ENCODE data around the gene PLS1.
A peak's percentile ranks its signal among the peaks of the same experiment; 100 is the strongest.
"Not testable (repeated sequence)": the region's sequence is repeated elsewhere in the genome, so short reads cannot be mapped to it uniquely, and the experiment has no call there.

The PLS1 gene

DNA sequence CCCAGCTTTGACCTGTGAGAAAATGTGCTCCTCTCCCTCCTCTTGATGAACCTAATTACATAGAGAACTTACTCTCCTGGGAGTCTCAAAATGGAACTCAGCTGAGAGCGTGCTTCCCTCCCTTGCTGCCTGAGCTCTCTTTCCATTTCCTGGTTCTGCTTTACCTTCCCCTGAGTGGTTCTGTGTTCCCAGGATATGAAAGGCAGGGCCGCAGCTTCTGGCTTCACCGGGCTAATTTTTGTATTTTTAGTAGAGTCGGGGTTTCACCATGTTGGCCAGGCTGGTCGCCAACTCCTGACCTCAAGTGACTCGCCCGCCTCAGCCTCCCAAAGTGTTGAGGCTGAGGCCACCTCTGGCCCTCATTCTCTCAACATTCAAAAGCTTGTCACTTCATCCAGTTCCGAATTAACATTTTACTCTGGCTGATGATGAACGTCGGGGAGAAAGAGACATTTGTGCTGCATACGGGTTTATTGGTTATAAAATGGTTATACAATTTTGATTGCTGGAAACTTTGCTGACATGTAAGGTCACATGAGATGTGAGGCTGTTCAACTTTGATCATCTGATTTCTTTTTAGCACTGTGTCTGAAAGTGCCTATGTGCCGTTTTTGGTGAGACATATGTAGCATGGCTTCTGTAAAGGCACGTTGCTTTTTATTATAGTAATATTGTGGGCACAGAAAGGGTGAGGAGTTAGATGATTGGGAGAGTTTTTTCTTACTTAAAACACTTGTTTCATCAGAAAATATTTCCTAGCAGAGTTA, 6.6 kb downstream of the PLS1 start:
- in situ Hi-C loops (cut with HindIII; ENCODE audit: low pct_unique_long_range_greater_than_20kb, low sequenced_read_pairs), result no loop called here
- TF ChIP-seq JUND (IDR thresholded peaks at IDR 0.05; ENCODE audit: low read depth), result no peak

DNA sequence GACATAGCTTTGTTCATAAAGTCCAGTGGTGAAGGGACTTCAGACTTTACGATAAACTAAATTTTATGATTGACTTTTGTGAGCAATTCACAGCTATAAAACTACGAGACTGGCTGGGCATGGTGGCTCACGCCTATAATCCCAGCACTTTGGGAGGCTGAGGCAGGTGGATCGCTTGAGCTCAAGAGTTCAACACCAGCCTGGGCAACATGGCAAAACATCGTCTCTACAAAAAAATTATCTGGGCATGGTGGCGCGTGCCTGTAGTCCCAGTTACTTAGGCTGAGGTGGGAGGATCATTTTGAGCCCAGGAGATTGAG, 7.2 kb downstream of the PLS1 start:
- in situ Hi-C loops (cut with HindIII; ENCODE audit: low pct_unique_long_range_greater_than_20kb, low sequenced_read_pairs); DNase-seq (ENCODE audit: low read depth in 1 of 2, low spot score in 1 of 2): not testable (repeated sequence)

More for the DNA sequence above, 6.6 kb downstream of the PLS1 start:
- no peak for DNase-seq (ENCODE audit: low read depth in 1 of 2, low spot score in 1 of 2)

DNA sequence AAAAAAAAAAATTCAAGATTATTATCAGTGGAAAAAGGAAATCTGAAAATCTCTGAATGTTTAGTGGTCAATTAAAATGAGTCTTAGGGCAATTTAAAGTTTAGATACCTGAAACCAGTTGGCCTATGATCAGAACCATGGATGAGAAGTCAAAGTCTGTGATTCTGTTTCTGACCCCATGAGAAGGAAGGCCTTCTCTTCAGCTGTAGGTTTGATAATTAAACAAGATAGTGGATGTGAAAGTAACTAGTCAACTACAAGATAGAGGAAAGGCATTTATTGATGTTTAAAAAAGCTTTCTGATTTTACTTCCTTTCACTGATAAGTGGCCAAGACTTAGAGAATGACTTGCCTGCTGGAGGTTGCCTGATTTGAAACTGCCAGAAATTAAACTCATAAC, 8.7 kb downstream of the PLS1 start:
- no peak for DNase-seq (ENCODE audit: low read depth in 1 of 2, low spot score in 1 of 2)
- no peak for TF ChIP-seq JUND (IDR thresholded peaks at IDR 0.05; ENCODE audit: low read depth)
- in situ Hi-C loops (cut with HindIII; ENCODE audit: low pct_unique_long_range_greater_than_20kb, low sequenced_read_pairs), result no loop called here

DNA sequence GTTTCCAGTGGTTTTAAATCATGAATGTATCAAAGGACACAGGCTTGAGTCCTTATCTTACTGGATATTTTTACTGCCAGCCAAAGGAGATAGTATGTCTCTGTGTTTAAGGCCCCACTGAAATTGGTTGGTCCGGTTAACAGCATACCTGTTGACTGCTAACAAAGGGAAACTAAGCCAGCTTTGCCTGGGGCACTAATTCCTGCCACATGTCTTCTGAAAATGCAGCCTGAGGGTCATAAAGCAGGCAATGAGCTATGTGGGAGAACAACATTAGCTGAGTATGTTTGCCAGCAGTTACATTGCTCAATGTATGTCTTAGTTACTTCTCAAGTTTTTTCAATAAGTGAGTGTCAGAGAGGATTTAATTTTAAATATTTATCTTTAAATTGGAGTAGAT, 12.4 kb downstream of the PLS1 start:
- TF ChIP-seq JUND (IDR thresholded peaks at IDR 0.05; ENCODE audit: low read depth), result peak; percentile 54; the same call in 1 of the 2 replicates
- in situ Hi-C loops (cut with HindIII; ENCODE audit: low pct_unique_long_range_greater_than_20kb, low sequenced_read_pairs), result no loop called here
- DNase-seq (ENCODE audit: low read depth in 1 of 2, low spot score in 1 of 2), result peak; percentile 53 to 94

DNA sequence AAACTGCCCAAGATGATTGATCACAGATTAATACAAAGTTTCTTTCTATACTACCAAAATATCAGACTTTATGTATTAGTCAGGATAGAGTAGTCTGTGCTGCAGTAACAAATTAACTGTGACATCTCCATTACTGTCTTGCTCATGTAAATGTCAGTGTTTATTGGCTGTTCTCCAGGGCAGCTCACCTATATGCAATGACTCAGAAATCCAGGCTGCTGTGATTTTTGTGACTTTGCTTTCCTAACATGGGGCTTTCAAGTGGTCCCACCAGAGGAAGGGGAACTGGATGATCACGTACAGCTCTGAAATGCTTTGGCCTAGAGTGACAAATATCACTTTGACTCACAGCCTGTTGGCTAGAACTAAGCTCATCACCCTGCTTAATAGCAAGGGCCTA, 12.9 kb downstream of the PLS1 start:
- in situ Hi-C loops (cut with HindIII; ENCODE audit: low pct_unique_long_range_greater_than_20kb, low sequenced_read_pairs), result no loop called here
- TF ChIP-seq JUND (IDR thresholded peaks at IDR 0.05; ENCODE audit: low read depth), result no peak
- DNase-seq (ENCODE audit: low read depth in 1 of 2, low spot score in 1 of 2), result peak in 1 of 2 experiments; percentile 34

DNA sequence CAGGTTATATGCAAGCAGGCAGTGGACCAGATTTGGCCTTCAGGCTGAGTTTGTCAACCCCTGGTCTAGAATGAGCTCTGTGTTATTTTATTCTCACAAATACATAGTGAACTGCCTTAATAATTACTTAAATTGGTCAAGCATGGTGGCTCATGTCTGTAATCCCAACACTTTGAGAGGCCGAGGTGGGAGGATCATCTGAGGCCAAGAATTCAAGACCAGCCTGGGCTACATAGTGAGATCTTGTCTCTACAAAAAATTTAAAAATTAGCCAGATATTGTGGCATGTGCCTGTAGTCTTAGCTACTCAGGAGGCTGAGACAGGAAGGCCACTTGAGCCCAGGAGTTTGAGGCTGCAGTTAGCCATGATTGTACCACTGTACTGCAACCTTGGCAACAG, 15.0 kb downstream of the PLS1 start:
- DNase-seq (ENCODE audit: low read depth in 1 of 2, low spot score in 1 of 2), result no peak
- no peak for TF ChIP-seq JUND (IDR thresholded peaks at IDR 0.05; ENCODE audit: low read depth)
- in situ Hi-C loops (cut with HindIII; ENCODE audit: low pct_unique_long_range_greater_than_20kb, low sequenced_read_pairs), result no loop called here

DNA sequence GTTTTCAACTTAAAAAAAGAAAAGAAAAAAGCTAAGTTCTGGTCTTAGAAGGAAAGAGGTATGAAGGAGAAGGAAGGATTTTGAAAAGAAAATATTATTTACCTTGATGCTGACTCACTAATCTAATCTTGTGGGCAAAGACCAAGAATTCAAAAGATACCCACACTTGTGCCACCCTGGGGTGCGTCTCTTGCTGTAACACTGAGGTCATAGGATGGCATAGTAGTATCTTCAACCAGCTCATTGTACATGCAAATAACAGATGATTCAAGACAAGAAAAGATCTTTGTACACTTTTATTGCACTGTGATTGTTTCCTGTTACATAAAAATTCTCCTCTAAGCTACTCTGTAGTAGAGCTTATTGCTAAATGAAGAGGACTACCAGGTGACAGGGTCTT, 17.3 kb downstream of the PLS1 start:
- in situ Hi-C loops (cut with HindIII; ENCODE audit: low pct_unique_long_range_greater_than_20kb, low sequenced_read_pairs), result no loop called here
- no peak for TF ChIP-seq JUND (IDR thresholded peaks at IDR 0.05; ENCODE audit: low read depth)
- DNase-seq (ENCODE audit: low read depth in 1 of 2, low spot score in 1 of 2), result no peak

DNA sequence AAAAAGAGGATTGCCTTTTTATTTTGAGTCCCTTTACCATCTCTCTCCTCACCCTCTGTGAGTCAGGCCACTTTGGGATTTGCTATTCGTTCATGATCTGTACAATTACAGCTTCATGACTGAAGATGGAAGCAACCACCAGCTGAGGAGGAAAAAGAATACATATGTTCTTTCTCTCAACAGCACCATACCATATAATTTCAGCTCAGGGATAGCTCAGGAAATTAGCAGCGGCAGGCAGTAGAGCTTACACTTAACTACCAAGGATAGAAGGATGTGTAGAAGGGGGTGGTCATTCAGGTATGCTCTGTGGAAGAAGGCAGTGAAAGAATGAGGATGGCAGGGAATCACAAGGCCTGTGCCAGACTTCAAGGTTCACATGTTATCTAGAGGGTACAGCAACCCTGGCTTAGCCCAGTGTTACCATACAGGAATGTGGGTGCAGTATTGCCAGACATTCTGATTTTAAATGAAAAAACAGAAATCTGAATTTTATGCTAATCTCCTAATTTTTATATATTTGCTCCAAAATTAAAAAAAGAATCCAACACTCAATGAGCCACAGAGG, 17.9 kb downstream of the PLS1 start:
- DNase-seq (ENCODE audit: low read depth in 1 of 2, low spot score in 1 of 2), result no peak
- no peak for TF ChIP-seq JUND (IDR thresholded peaks at IDR 0.05; ENCODE audit: low read depth)
- in situ Hi-C loops (cut with HindIII; ENCODE audit: low pct_unique_long_range_greater_than_20kb, low sequenced_read_pairs), result no loop called here

DNA sequence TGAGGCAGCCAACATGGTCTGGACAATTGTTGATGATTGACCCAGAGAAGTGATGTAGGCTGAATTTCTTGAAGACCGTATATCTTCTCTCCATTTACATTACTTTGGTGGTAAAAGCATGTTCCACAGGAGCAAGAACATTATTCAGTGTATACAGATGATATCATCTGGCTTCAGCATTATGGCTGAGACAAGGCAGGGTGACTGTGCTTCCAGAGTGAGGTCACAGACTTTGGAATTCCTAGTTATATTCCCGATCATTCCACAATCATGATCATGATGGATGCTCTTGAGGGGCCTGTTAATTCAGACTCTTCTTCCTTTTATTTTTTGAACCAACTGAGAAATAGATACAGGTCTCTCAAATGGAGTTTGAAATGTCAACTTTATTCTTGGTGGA, 19.0 kb downstream of the PLS1 start:
- DNase-seq (ENCODE audit: low read depth in 1 of 2, low spot score in 1 of 2), result no peak
- in situ Hi-C loops (cut with HindIII; ENCODE audit: low pct_unique_long_range_greater_than_20kb, low sequenced_read_pairs), result no loop called here
- no peak for TF ChIP-seq JUND (IDR thresholded peaks at IDR 0.05; ENCODE audit: low read depth)

DNA sequence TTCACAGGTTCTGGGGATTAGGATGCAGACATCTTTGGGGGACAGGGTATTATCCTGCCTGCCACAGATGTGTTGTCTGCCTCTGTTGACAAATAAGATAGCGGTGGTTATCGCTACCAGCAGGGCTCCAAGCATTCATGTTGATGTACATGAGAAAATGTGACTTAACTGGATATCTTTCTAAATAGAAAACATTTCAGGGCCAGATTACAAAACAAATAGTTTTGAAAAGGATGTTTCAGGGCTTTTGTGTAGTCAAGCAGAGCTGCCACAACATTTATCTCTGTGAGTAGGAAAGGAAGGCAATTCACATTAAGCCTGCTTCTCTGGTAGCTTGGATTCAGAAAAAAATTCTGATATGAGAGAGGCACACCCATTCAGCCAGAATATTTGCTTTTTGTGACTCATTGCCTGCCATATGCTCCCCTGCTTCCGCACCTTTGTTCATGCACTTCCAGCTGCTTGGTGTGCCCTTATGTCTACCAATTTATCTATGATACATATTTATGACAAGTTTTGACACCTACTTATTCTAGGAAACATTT, 22.8 kb downstream of the PLS1 start:
- no peak for TF ChIP-seq JUND (IDR thresholded peaks at IDR 0.05; ENCODE audit: low read depth)
- DNase-seq (ENCODE audit: low read depth in 1 of 2, low spot score in 1 of 2), result no peak
- in situ Hi-C loops (cut with HindIII; ENCODE audit: low pct_unique_long_range_greater_than_20kb, low sequenced_read_pairs), result no loop called here

DNA sequence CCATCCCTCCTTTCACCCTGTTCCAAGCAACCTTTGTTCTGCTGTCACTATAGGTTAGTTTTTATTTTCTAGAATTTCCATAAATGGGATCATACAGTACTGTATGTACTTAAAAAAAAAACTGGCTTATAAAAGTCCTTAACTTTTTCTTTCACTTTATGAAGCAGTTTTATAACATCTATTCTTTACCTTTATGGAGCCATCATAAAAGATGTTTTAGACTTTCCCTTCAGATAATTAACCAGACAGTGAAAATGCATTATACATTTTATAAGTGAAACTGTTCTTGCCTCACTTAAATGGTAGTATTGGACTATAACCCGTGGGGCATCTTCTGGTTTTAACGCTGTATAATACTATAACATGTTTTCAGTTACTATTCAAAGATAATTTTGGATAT, 26.2 kb downstream of the PLS1 start:
- DNase-seq (ENCODE audit: low read depth in 1 of 2, low spot score in 1 of 2), result no peak
- TF ChIP-seq JUND (IDR thresholded peaks at IDR 0.05; ENCODE audit: low read depth), result no peak
- in situ Hi-C loops (cut with HindIII; ENCODE audit: low pct_unique_long_range_greater_than_20kb, low sequenced_read_pairs), result no loop called here

DNA sequence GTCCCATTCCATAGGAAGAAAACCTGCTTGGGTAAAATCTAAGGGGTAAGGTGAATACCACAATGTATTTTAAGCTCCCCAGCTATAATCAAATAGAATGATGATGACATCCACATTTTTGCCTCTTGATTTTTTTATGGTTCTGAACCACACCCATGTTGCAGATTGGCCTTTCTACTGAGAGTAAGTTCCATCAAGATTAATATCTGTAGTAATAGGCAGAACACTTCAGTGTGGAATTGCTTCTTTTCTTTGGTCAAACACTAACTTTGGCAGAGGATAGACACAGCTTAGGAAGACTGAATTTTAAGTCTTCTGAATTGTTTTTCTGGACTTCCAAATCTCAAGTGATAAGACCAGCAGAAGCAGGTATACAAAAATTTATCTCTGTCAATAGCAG, 27.0 kb downstream of the PLS1 start:
- DNase-seq (ENCODE audit: low read depth in 1 of 2, low spot score in 1 of 2), result no peak
- TF ChIP-seq JUND (IDR thresholded peaks at IDR 0.05; ENCODE audit: low read depth), result no peak
- in situ Hi-C loops (cut with HindIII; ENCODE audit: low pct_unique_long_range_greater_than_20kb, low sequenced_read_pairs), result no loop called here

DNA sequence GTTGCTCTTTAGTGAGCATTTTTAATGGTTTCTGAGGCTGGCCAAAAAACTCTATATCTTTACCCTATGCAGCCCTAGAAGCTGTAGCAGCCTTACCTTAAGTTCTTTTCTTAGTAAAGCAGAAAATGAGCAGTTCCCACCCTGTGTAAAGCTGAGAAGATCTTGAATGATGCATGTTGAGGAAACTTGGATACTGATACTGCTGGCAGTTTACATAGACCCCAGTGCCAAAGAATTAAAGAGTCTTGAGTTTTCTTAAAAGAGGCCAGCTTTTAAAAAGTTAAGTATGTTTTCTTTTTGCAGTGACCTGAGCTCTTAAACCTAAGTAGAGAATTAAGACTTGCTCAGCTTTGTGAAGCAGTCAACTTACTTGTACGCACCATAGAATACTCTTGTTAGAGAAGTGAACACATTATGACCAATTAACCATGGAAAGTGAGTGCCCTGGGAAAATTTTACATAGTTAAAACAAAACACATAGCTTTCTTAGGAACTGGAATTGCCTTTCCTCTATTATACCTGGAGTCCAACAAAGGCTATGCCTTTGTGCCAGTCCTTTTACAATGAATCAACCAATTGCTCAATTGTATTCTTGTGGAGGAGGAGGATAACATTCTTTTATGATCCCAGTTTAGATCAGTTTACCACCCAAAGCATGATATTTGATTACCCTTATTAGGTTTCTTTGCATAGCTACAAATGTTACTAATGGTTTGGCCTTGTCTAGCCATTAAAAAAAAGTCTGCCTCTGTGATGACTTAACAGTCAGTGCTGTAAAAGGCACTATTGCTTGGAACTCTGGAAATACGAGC, 28.4 kb downstream of the PLS1 start:
- TF ChIP-seq JUND (IDR thresholded peaks at IDR 0.05; ENCODE audit: low read depth), result no peak
- in situ Hi-C loops (cut with HindIII; ENCODE audit: low pct_unique_long_range_greater_than_20kb, low sequenced_read_pairs), result no loop called here

More for the DNA sequence above, 28.4 kb downstream of the PLS1 start:
- DNase-seq (ENCODE audit: low read depth in 1 of 2, low spot score in 1 of 2), result no peak

All from T47D (cell line).